ENCODE data around the gene PML.
A peak's percentile ranks its signal among the peaks of the same experiment; 100 is the strongest.

The PML gene

DNA sequence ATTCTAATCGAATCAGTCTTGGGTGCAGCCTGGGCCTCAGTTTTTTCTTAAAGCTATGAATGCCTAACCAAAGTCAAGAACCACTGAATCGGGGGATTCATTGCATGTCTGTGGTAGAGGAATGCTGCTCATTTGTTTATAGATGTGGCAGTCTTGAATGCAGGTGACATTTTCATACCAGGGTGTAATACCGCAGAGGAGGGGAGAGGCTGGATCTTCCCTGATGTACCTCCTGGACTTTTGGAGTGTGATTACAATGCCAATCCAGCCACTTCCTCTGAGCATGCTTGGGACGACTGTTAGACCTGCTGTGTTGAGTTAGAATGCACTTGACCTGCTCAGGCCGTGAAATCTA, 45.1 kb downstream of the PML start:
- no peak for TF ChIP-seq TEAD4 (IDR thresholded peaks at IDR 0.05)
- TF ChIP-seq EGR1 (IDR thresholded peaks at IDR 0.05): no peak
- TF ChIP-seq, protein P1, sequence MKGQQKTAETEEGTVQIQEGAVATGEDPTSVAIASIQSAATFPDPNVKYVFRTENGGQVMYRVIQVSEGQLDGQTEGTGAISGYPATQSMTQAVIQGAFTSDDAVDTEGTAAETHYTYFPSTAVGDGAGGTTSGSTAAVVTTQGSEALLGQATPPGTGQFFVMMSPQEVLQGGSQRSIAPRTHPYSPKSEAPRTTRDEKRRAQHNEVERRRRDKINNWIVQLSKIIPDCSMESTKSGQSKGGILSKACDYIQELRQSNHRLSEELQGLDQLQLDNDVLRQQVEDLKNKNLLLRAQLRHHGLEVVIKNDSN (IDR thresholded peaks at IDR 0.05): no peak
- TF ChIP-seq, protein P2, sequence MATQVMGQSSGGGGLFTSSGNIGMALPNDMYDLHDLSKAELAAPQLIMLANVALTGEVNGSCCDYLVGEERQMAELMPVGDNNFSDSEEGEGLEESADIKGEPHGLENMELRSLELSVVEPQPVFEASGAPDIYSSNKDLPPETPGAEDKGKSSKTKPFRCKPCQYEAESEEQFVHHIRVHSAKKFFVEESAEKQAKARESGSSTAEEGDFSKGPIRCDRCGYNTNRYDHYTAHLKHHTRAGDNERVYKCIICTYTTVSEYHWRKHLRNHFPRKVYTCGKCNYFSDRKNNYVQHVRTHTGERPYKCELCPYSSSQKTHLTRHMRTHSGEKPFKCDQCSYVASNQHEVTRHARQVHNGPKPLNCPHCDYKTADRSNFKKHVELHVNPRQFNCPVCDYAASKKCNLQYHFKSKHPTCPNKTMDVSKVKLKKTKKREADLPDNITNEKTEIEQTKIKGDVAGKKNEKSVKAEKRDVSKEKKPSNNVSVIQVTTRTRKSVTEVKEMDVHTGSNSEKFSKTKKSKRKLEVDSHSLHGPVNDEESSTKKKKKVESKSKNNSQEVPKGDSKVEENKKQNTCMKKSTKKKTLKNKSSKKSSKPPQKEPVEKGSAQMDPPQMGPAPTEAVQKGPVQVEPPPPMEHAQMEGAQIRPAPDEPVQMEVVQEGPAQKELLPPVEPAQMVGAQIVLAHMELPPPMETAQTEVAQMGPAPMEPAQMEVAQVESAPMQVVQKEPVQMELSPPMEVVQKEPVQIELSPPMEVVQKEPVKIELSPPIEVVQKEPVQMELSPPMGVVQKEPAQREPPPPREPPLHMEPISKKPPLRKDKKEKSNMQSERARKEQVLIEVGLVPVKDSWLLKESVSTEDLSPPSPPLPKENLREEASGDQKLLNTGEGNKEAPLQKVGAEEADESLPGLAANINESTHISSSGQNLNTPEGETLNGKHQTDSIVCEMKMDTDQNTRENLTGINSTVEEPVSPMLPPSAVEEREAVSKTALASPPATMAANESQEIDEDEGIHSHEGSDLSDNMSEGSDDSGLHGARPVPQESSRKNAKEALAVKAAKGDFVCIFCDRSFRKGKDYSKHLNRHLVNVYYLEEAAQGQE (IDR thresholded peaks at IDR 0.05; ENCODE audit: low read depth): no peak
- no peak for TF ChIP-seq NFIC (IDR thresholded peaks at IDR 0.05)
- TF ChIP-seq CREB1 (IDR thresholded peaks at IDR 0.05; ENCODE audit: low read depth): no peak
- TF ChIP-seq, protein P3, sequence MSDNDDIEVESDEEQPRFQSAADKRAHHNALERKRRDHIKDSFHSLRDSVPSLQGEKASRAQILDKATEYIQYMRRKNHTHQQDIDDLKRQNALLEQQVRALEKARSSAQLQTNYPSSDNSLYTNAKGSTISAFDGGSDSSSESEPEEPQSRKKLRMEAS (IDR thresholded peaks at IDR 0.05): no peak
- no peak for TF ChIP-seq ZBTB7A (IDR thresholded peaks at IDR 0.05; ENCODE audit: low read depth)
- TF ChIP-seq EP300 (IDR thresholded peaks at IDR 0.05; ENCODE audit: borderline replicate concordance): no peak
- TF ChIP-seq FOXM1 (IDR thresholded peaks at IDR 0.05; ENCODE audit: borderline replicate concordance, low read depth): no peak
- no peak for TF ChIP-seq CEBPB (IDR thresholded peaks at IDR 0.05)
- no peak for TF ChIP-seq RAD21 (IDR thresholded peaks at IDR 0.05; ENCODE audit: low read depth)
- no peak for TF ChIP-seq TCF12 (IDR thresholded peaks at IDR 0.05; ENCODE audit: low read depth)
- TF ChIP-seq TAF1 (IDR thresholded peaks at IDR 0.05; ENCODE audit: low read depth): no peak
- TF ChIP-seq YY1 (IDR thresholded peaks at IDR 0.05; ENCODE audit: low read depth): no peak

DNA sequence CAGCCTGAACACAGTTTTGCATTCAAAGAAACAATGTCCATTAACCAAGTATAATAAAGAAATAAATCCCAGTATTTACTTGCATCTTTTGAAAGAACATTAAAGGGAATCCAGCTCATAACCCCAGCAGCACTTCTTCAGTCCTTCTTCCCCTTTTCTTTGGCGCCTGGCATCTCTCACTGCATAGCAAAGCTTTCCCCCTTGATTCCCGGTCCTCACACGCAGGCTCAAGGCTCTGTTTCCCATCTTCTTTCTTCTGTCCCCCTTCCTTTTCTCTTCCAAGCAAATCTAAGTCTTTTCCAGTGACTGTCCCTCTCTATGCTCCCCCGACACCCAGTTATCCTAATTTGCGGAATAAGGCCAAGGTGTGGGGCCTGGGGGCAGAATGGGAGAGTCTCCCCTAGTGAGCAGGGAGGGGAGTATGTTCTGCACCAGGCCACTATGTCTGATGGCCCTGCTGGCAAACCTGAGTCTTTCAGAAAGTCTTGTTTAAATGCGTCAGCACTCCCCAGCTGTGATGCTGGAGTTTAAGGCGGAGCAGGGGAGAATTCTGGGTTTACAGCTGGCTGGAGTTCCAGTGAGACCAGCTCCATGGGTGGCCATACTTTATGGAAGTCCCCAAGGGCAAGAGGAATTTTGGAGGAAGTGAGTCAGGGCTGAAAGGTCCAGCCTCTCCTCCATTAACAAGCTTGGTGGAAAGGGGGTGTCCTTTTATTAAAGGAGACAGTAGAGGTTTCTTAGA, 45.8 kb downstream of the PML start:
- no peak for TF ChIP-seq NFIC (IDR thresholded peaks at IDR 0.05)
- peak; percentile 48 for TF ChIP-seq TEAD4 (IDR thresholded peaks at IDR 0.05)
- peak; percentile 61; the same call in 1 of the 2 replicates for TF ChIP-seq TCF12 (IDR thresholded peaks at IDR 0.05; ENCODE audit: low read depth)

DNA sequence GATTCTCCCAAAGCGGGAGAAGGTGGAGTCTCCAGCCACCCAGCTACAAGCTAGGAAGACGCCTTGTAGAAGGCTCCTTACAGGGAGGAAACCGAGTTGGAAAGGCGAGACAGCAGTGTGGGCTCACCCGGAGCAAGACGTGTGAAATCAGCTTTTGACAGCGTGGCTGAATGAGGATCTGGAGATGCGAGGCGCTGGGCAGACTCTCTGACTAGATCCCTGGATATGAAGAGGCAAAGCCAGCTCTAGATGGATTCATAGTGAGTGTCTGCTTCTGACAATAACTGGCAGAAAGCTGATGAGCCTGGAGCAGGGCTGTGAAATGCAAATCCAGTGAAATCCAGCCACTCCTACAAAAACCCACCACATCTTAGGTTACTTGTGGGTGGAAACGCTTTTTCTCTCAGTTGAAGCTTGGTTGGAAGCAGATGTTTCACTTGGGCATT, 46.8 kb downstream of the PML start:
- TF ChIP-seq NFIC (IDR thresholded peaks at IDR 0.05): no peak
- no peak for TF ChIP-seq CREB1 (IDR thresholded peaks at IDR 0.05; ENCODE audit: low read depth)
- no peak for TF ChIP-seq ZBTB7A (IDR thresholded peaks at IDR 0.05; ENCODE audit: low read depth)
- TF ChIP-seq RAD21 (IDR thresholded peaks at IDR 0.05; ENCODE audit: low read depth): no peak
- no peak for TF ChIP-seq TEAD4 (IDR thresholded peaks at IDR 0.05)
- TF ChIP-seq CEBPB (IDR thresholded peaks at IDR 0.05): no peak
- TF ChIP-seq, protein P1 (IDR thresholded peaks at IDR 0.05): no peak
- no peak for TF ChIP-seq YY1 (IDR thresholded peaks at IDR 0.05; ENCODE audit: low read depth)
- no peak for TF ChIP-seq FOXM1 (IDR thresholded peaks at IDR 0.05; ENCODE audit: borderline replicate concordance, low read depth)
- TF ChIP-seq TAF1 (IDR thresholded peaks at IDR 0.05; ENCODE audit: low read depth): no peak
- TF ChIP-seq EP300 (IDR thresholded peaks at IDR 0.05; ENCODE audit: borderline replicate concordance): no peak
- TF ChIP-seq EGR1 (IDR thresholded peaks at IDR 0.05): no peak
- TF ChIP-seq TCF12 (IDR thresholded peaks at IDR 0.05; ENCODE audit: low read depth): no peak
- TF ChIP-seq, protein P2 (IDR thresholded peaks at IDR 0.05; ENCODE audit: low read depth): no peak
- TF ChIP-seq, protein P3 (IDR thresholded peaks at IDR 0.05): no peak

DNA sequence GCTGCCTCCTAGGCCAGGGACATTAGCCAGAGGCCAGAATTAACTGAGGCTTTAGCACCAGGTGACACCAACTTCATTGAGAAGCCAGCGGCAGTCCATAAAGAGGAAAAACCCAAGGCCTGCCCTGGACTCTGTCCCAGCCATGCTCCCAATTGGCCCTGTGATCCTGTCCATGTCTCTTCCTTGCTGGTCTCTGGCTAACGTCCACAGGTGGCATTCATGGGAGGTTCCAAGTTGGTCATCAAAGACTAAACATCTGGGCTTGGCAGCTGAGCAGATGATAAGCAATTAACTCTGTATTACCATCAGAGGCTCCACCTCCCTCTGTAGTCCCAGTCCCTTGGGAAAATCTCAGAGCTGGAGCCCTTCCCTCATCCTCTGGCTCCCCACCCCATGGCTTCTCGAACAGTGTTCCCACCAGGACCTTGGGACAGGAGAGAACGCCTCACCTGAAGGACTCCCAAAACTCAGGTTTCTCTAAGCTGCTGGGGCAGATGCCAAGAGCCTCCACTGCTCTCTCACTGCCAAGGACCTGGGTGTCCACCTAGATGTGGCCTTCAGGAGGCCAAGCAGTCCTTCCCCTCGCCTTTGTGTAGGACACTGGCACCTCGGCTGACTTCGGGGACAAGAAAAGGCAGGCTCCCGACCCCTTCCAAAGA, 47.4 kb downstream of the PML start:
- TF ChIP-seq, protein P2 (IDR thresholded peaks at IDR 0.05; ENCODE audit: low read depth): no peak
- TF ChIP-seq CEBPB (IDR thresholded peaks at IDR 0.05) (no peak), RAD21 (IDR thresholded peaks at IDR 0.05; ENCODE audit: low read depth) (no peak), ZBTB7A (IDR thresholded peaks at IDR 0.05; ENCODE audit: low read depth) (no peak), CREB1 (IDR thresholded peaks at IDR 0.05; ENCODE audit: low read depth) (no peak)
